Skeletal muscle cell (primary cell): ENCODE measurements around the gene PTPRN2.
"Not testable (repeated sequence)": the region's sequence is repeated elsewhere in the genome, so short reads cannot be mapped to it uniquely, and the experiment has no call there.

Source experiments
- DNase-seq: peaks from one replicate; pipeline ENCODE4 v3.0.0-alpha.2; 2010; ENCODE audit warnings: low read depth
- H3K4me3 ChIP-seq: 2 replicates; pipeline ENCODE4 v1.5.1; 2011; ENCODE audit warnings: low read depth, mild to moderate bottlenecking, control low read depth, low read length, moderate library complexity

The PTPRN2 gene

GRCh38 chr7:158443014-158443687 lies 144.5 kb downstream of the PTPRN2 start:
- H3K4me3 ChIP-seq, result no peak overlapping the region
- DNase-seq, result no peak

GRCh38 chr7:158442260-158442659 lies 145.4 kb downstream of the PTPRN2 start:
- H3K4me3 ChIP-seq, result no peak overlapping the region
- no peak for DNase-seq

- H3K4me3 ChIP-seq, result no peak overlapping the region
- DNase-seq, result no peak
Observed at GRCh38 chr7:158439035-158439434, 148.6 kb downstream of the PTPRN2 start.

DNA sequence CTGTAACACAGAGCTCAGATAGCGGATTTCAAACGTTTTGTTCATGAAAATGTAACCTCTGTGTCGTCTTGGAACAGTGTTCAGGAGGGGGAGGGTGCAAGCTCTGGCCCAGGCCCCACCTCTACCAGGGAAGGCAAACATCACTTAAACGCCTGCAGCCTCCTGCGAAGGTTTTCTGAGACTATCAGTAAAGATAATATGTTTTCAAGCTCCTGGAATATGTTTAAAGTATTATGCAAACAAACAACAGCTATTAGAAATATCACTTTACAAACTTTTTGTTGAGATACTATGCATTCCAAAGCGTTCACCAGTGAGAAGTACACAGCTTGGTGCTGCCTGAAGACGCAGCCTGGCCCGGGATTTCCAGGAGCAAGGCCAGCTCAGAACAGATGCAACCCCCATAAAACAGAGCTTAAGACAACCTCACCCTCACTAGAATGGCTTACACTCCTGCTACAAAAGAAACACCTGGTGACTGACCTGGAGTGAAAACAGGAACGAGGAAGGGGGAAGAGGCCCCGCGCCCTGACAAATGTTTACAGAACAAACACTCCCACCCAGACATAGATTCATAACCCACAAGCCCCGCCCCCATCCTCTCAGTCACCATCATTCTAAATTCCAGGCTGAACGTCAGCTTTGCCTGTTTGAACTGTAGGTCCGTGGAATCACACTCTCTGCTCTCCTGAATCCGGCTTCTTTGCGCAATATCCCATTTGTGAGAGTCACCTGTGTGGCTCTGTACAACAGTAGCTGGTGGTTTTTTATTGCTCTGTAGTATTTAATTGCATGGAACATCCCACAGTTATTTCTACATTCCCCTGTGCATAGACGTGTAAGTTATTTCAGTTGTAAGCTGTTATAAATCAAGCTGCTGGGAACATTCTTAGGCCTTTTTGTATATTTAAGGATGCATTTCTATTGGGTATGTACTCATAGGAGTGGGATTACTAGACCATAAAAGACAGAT lies 155.0 kb downstream of the PTPRN2 start:
- peak overlapping the region; percentile 5 for H3K4me3 ChIP-seq
- DNase-seq, result peak; percentile 82

- peak; percentile 94 for DNase-seq
- H3K4me3 ChIP-seq, result peak overlapping the region; percentile 5
Observed at GRCh38 chr7:158431941-158432347, 155.7 kb downstream of the PTPRN2 start.

- DNase-seq, result no peak
- H3K4me3 ChIP-seq, result no peak overlapping the region
Observed at GRCh38 chr7:158431055-158431940, 156.3 kb downstream of the PTPRN2 start.

GRCh38 chr7:158430308-158431034 lies 157.2 kb downstream of the PTPRN2 start:
- DNase-seq, result no peak

DNA sequence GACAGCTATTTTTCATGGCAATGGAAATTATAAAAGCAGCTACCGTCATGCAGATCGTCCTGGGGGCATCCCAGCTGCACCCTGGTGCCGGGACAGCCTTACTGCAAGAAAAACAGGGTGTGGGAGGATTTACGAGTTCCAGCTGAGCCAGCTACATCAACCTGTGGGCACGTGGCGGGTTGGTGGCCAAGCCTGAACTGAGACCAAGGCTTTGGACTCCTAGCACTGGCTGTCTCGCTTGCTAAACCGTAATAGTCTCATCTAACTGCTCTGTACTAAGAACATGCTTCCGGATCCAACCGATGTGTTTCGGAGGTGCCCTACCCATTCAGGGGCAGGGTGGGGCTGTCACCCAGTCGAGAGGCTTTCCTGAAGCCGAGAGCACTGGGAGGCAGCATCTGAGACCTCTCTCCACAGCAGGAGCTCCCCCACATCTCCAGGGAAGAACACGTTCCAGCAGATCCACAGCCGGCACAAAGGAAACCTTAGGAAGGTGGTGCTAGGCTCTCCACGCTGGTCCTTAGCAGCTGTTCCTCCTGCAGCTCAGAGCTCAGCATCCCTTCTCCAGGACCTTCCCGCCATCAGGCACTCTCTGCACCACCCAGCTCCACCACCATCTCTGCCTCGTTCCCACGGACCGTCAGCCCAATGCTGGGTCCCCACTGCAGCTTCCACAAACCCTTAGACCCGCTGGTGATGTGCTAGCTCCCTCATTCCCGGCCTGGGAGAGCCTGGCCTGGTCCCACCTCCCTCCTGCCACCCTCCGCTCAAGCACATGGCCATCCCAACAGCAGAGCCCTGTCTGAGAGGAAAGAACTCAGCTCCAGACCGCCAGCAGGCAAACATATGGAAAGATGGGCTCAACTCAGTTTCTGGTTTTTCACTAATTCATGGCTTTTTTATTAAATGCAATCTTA lies 158.5 kb downstream of the PTPRN2 start:
- no peak overlapping the region for H3K4me3 ChIP-seq
- no peak for DNase-seq

More at GRCh38 chr7:158430308-158431034, 157.2 kb downstream of the PTPRN2 start:
- no peak overlapping the region for H3K4me3 ChIP-seq

- no peak overlapping the region for H3K4me3 ChIP-seq
Observed at GRCh38 chr7:158428131-158428836, 159.3 kb downstream of the PTPRN2 start.

DNA sequence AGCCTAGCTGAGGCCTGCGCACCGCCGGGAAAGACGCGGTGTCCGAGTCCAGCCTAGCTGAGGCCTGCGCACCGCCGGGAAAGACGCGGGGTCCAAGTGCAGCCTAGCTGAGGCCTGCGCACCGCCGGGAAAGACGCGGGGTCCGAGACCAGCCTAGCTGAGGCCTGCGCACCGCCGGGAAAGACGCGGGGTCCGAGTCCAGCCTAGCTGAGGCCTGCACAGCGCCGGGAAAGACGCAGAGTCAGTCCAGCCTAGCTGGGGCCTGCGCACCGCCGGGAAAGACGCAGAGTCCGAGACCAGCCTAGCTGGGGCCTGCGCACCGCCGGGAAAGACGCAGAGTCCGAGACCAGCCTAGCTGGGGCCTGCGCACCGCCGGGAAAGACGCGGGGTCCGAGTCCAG lies 161.9 kb downstream of the PTPRN2 start:
- not testable (repeated sequence) for DNase-seq

More at GRCh38 chr7:158428131-158428836, 159.3 kb downstream of the PTPRN2 start:
- no peak for DNase-seq

GRCh38 chr7:158424531-158424930 lies 163.1 kb downstream of the PTPRN2 start:
- no peak for DNase-seq
- H3K4me3 ChIP-seq, result no peak overlapping the region

More for the DNA sequence above, 161.9 kb downstream of the PTPRN2 start:
- H3K4me3 ChIP-seq, result not testable (repeated sequence)

GRCh38 chr7:158424011-158424410 lies 163.6 kb downstream of the PTPRN2 start:
- H3K4me3 ChIP-seq, result no peak overlapping the region
- DNase-seq, result no peak

- H3K4me3 ChIP-seq, result no peak overlapping the region
- DNase-seq, result no peak
Observed at GRCh38 chr7:158422887-158423560, 164.6 kb downstream of the PTPRN2 start.

DNA sequence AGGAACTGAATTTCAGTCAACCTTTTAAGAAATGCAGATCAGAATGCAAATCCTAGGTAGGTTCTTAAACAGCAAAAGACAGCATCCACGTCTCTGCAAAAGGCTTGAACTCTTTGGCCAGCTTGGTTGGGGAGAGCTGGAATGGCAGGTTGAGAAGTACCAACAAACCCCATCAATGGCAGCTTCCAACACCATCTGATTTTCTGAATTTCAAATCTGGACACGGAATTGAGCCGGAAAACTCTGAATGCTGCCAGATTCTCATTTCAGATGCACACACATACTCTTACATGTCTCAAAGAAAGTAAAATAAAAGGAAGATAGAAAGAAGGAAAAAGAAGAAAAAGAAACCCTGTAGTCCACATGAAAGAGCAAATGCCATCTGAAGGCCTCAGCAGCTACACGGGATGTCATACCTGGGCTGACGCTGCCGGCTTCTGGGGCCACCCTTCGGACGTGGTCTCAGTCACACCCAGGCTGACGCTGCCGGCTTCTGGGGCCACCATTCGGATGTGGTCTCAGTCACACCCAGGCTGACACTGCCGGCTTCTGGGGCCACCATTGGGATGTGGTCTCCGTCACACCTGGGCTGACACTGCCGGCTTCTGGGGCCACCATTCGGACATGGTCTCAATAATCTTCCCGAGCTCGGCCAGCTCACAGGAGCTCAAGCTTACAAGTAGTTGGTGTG lies 165.3 kb downstream of the PTPRN2 start:
- no peak overlapping the region for H3K4me3 ChIP-seq
- no peak for DNase-seq

DNA sequence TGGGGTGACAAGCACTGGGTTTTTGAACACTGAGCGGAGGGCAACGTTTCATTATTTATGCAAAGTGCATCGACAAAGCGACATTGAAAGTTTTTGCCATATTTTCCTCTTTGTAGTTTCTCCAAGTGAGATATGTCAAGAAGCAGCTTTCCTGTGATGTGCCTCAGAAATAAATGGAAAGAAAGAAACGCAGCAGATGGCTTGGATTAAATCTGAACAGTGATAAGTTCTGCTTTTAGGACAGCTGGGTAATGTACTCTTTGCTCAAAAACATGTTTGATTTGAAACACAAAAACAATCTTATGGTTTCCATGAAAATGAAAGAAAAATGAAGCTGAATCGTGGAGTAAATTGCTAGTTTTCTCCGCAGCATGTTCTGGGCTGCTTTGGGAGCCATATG lies 166.3 kb downstream of the PTPRN2 start:
- no peak overlapping the region for H3K4me3 ChIP-seq
- DNase-seq, result no peak
